HEK293 (cell line): ENCODE results near the gene PRC1.
A peak's percentile ranks its signal among the peaks of the same experiment; 100 is the strongest.

ENCODE experiments used
- GLI2 ChIP-seq: fragments of 450-650 bp; formaldehyde crosslinking; IDR thresholded peaks from 2 replicates; pipeline ENCODE4; 2017; ENCODE audit warnings: missing biosample characterization, missing genetic modification characterization, low read depth, borderline replicate concordance
- KLF9 ChIP-seq: fragments of 450-650 bp; formaldehyde crosslinking; IDR thresholded peaks from 2 replicates; pipeline ENCODE4 v1.5.1; 2016; ENCODE audit warnings: missing biosample characterization, missing genetic modification characterization, low read depth
- MYNN ChIP-seq: fragments of 450-650 bp; formaldehyde crosslinking; IDR thresholded peaks from 2 replicates; pipeline ENCODE4 v1.5.1; 2016; ENCODE audit warnings: missing biosample characterization, missing genetic modification characterization, borderline replicate concordance
- OSR2 ChIP-seq: fragments of 450-650 bp; formaldehyde crosslinking; IDR thresholded peaks from 2 replicates; pipeline ENCODE4 v1.5.1; 2016; ENCODE audit warnings: missing biosample characterization, missing genetic modification characterization
- PBX3 ChIP-seq: sonication (generic); formaldehyde crosslinking; IDR thresholded peaks from 2 replicates; pipeline ENCODE4 v1.8.1; 2022; ENCODE audit warnings: mild to moderate bottlenecking, moderate library complexity, missing genetic modification reagents
- PRDM2 ChIP-seq: fragments of 450-650 bp; formaldehyde crosslinking; IDR thresholded peaks from 2 replicates; pipeline ENCODE4 v1.5.1; 2016; ENCODE audit warnings: missing biosample characterization, missing genetic modification characterization, borderline replicate concordance
- PRDM4 ChIP-seq: fragments of 450-650 bp; formaldehyde crosslinking; IDR thresholded peaks from 2 replicates; pipeline ENCODE4 v1.5.1; 2017; ENCODE audit warnings: missing biosample characterization, missing genetic modification characterization
- SCRT1 ChIP-seq: fragments of 450-650 bp; formaldehyde crosslinking; IDR thresholded peaks from 2 replicates; pipeline ENCODE4 v1.5.1; 2016; ENCODE audit warnings: missing biosample characterization, missing genetic modification characterization, borderline replicate concordance
- TSHZ1 ChIP-seq: fragments of 450-650 bp; formaldehyde crosslinking; IDR thresholded peaks from 2 replicates; pipeline ENCODE4 v1.5.1; 2016; ENCODE audit warnings: missing biosample characterization, missing genetic modification characterization, borderline replicate concordance
- ZNF132 ChIP-seq: fragments of 450-650 bp; formaldehyde crosslinking; IDR thresholded peaks from 2 replicates; pipeline ENCODE4 v1.5.1; 2017; ENCODE audit warnings: missing biosample characterization, missing genetic modification characterization, borderline replicate concordance
- ZNF16 ChIP-seq: fragments of 450-650 bp; formaldehyde crosslinking; IDR thresholded peaks from 2 replicates; pipeline ENCODE4 v1.5.1; 2016; ENCODE audit warnings: low read depth, missing biosample characterization, missing genetic modification characterization
- ZNF37A ChIP-seq: fragments of 450-650 bp; IDR thresholded peaks from 2 replicates; pipeline ENCODE4 v1.5.1; 2018; ENCODE audit warnings: missing biosample characterization, missing genetic modification characterization
- ZNF398 ChIP-seq: fragments of 450-650 bp; formaldehyde crosslinking; IDR thresholded peaks from 2 replicates; pipeline ENCODE4 v1.5.1; 2017; ENCODE audit warnings: missing biosample characterization, missing genetic modification characterization
- ZNF423 ChIP-seq: fragments of 450-650 bp; formaldehyde crosslinking; IDR thresholded peaks from 2 replicates; pipeline ENCODE4 v1.5.1; 2016; ENCODE audit warnings: missing biosample characterization, missing genetic modification characterization
- ZNF488 ChIP-seq: fragments of 450-650 bp; formaldehyde crosslinking; IDR thresholded peaks from 2 replicates; pipeline ENCODE4 v1.5.1; 2016; ENCODE audit warnings: missing biosample characterization, missing genetic modification characterization
- ZNF610 ChIP-seq: fragments of 450-650 bp; formaldehyde crosslinking; IDR thresholded peaks from 2 replicates; pipeline ENCODE4 v1.5.1; 2016; ENCODE audit warnings: missing biosample characterization, missing genetic modification characterization, borderline replicate concordance
- ZNF654 ChIP-seq: fragments of 450-650 bp; formaldehyde crosslinking; IDR thresholded peaks from 2 replicates; pipeline ENCODE4 v1.5.1; 2016; ENCODE audit warnings: low read depth, missing biosample characterization, missing genetic modification characterization
- ZNF776 ChIP-seq: fragments of 450-650 bp; formaldehyde crosslinking; IDR thresholded peaks from 2 replicates; pipeline ENCODE4 v1.5.0; 2017; ENCODE audit warnings: missing biosample characterization, missing genetic modification characterization, borderline replicate concordance
- ZNF830 ChIP-seq: fragments of 450-650 bp; IDR thresholded peaks from 2 replicates; pipeline ENCODE4 v1.5.0; 2018; ENCODE audit warnings: missing biosample characterization, missing genetic modification characterization, low read depth, mild to moderate bottlenecking, moderate library complexity
- ZSCAN4 ChIP-seq: fragments of 450-650 bp; formaldehyde crosslinking; IDR thresholded peaks from 2 replicates; pipeline ENCODE4 v1.5.1; 2017; ENCODE audit warnings: missing biosample characterization, missing genetic modification characterization

Gene PRC1

GRCh38 chr15:91022075-91022831 lies 27.9 kb upstream of the PRC1 start, which contains the start of gene VPS33B (continued):
- no peak for TF ChIP-seq PRDM4 (tag by site-specific recombination)
- no peak for TF ChIP-seq GLI2 (tag by site-specific recombination)
- no peak for TF ChIP-seq ZNF16 (tag by site-specific recombination)
- no peak for TF ChIP-seq SCRT1 (tag by site-specific recombination)
- TF ChIP-seq KLF9 = no peak; the same call in 1 of the 2 replicates
- no peak for TF ChIP-seq OSR2
- peak; percentile 6; the same call in 1 of the 2 replicates for TF ChIP-seq ZNF398 (tag by site-specific recombination)
- no peak for TF ChIP-seq ZNF610 (tag by site-specific recombination)
- no peak for TF ChIP-seq ZSCAN4 (tag by site-specific recombination)
- TF ChIP-seq ZNF830 (tag by site-specific recombination) = no peak
- no peak for TF ChIP-seq ZNF654 (tag by site-specific recombination)
- TF ChIP-seq ZNF423 (tag by site-specific recombination) = no peak
- no peak for TF ChIP-seq PRDM2
- no peak for TF ChIP-seq MYNN
- TF ChIP-seq ZNF776 = no peak
- no peak for TF ChIP-seq ZNF488 (tag by site-specific recombination)
- TF ChIP-seq ZNF37A (tag by site-specific recombination) = no peak
- no peak for TF ChIP-seq ZNF132 (tag by site-specific recombination)
- TF ChIP-seq TSHZ1 (tag by site-specific recombination) = no peak
- 0 out of 2 replicates have a peak, but pooled peaks have one; percentile 79 for TF ChIP-seq PBX3
